ENCODE data around the gene POU6F2. TPM values are rescaled to one million over a fixed set of nuclear protein-coding genes. Genes with fewer than 3 reads are reported as not detected.

The POU6F2 gene
- total RNA-seq, 1 donor from 2014 or later = not detected

- DNase-seq = no peak
Measured at GRCh38 chr7:39071116-39071515, 93.4 kb downstream of the POU6F2 start.

DNA sequence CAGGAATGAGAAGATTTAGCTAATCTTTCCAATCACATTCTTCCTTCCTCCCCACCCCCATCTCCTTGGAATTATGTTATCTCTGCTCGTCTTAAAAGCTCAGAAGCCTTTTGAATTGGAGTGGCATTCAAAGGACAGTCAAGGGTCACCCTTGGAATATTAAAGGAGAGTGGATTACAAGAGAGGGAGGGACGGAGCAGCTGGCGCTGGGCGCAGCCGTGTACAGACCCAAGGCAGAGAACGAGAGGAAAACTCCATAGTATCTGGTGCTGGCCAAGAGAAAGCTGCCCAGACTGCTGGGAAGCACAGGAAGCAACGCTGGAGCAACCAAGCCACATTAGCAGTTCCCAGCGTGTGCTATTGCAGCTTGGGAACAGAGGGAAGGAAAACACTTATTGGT, 95.7 kb downstream of the POU6F2 start:
- DNase-seq = peak; percentile 15

DNA sequence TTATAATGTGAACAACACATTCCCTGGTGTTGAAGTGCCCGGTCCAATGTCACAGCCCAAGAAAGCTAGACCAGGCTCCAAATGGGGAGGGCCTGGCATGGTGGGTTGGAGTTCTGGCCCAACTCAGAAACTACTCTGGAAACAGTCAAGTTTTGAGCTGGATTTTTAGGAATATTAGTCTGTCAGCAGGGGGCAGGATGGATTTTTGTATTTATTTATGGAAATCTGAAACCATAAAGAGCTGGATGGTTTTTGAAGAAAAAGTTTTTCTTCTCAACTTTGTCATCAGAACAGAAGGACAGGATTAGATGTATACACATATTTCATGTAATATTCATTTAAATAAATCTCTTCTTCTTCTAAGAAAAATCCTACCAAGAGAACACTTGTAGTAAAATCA, 97.5 kb downstream of the POU6F2 start:
- DNase-seq = no peak

- no peak for DNase-seq
Measured at GRCh38 chr7:39083781-39084180, 106.1 kb downstream of the POU6F2 start.

DNA sequence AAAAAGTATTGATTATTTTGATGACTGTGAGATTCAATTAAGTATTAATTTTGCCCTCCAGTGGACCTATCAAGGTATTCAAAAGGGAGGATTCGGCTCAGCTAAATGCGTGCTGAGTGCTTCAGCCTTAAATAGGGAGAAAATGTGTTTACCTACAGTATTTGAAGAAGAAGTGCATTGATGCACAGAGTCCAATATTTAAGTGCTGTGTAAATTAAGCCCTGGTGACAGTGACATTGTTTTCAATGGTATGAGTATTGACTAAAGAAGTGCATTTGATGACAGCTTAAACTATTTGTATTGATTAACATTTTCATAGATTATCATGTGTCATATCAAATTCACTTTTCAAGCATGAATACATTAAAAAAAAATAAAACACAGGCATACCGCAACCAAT, 106.6 kb downstream of the POU6F2 start:
- DNase-seq = no peak

GRCh38 chr7:39085189-39085588, 107.5 kb downstream of the POU6F2 start:
- no peak for DNase-seq

- DNase-seq = no peak
Measured at GRCh38 chr7:39085590-39086049, 107.9 kb downstream of the POU6F2 start.

GRCh38 chr7:39086638-39087360, 109.1 kb downstream of the POU6F2 start:
- DNase-seq = no peak

- no peak for DNase-seq
Measured at GRCh38 chr7:39088730-39089593, 111.3 kb downstream of the POU6F2 start.

DNA sequence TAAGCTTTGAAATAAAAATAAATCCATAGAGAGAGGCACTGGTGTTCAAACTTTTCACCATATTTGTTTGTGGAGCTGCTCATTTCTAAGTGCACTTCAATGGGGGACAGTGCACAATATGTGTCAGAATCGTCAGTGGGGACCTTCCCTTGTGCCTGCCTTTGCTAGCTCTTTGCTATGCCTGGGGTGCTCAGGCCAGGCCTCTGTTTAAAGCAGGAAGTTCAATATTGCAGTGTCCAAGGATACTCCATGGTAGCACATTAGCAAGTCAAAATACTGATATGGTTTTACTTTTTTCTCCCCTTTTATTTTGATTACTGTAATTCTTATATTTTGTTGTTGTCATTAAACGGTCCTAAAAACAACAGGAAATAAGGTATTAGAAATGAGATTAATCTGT, 113.4 kb downstream of the POU6F2 start:
- no peak for DNase-seq

DNA sequence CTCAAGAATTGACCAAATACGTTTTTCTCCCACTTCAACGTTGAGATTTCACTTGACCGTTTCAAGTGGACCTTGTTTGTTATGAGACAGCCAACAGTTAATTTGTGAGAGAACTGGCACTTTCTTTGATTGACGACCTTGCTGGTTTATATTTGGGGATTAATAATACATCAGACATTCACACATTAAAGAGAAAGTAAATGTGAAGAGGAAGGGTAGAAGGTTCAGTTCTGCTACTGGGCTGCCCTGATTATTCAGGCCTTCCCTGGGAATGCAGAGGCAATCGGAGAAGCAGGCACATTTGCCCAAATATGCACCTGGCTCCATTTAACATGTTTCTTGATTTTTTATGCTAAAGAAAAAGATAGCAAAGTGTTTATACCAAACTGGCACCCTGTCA, 114.1 kb downstream of the POU6F2 start:
- no peak for DNase-seq

DNA sequence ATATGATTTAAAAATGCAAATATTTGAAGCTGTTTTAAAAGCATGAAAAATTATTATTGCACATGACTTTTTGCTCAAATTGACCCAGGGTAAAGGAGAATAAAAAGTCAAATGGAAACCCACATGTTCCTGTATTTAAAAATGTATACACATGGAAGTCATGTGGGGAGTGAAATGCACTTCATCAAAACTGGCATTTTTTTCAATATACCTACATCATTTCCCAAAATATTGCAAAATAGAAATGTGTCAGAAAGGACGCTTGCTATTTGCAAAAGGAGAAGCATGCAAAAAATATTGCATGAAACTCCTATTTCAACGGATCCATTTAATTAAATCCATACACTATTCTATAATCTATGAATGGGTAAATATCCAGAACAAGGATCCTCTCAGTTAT, 117.0 kb downstream of the POU6F2 start:
- no peak for DNase-seq

DNA sequence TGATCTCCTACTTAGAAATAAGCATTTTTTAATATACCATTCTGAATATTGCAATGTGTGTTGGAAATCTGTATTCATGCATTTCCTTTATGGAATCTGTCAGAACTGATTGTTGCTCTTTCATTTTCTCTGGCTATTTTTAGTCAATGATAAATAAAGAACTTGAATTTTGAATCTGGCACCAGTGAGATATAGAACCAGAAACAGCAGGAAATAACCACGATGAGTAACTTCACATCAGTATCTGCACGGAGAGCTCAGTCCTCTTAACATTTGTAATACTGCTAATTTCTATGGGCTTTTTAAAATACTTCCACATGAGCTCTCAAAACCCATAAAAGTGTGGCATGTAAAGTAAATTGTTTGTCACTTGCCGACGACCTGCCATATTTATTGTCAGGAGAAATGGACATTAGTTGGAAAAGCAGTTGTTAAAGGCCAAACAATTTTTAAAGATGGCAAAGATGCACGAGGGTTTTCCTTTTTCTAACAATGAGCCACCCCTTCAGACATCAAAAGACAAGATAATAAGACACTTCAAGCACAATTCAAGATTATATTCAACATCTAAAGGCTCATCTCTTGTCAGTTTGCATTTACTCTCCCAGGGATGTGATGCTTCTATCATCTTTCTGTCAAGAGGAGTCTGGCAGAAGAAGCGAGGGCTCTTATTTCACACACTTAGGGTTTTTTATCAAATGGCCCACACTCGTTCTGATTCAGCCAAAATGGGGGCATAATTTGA, 118.3 kb downstream of the POU6F2 start:
- DNase-seq = no peak

DNA sequence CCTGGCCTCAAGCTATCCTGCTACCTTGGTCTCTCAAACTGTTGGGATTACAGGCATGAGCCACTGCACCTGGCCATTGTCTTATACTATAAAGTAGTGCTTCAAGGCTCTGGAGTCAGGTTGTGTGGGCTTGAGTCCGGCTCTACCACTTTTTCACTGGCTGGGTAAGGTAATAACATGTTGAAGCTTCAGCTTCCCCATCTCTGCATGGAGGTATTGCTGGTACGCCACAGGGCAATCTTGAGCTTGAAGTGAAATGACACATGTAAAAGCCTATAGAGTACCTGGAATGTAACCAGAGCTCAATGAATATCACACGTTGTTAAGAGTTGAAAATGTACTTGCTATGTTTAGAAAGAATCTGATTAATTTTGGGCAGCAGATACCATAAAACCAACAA, 120.8 kb downstream of the POU6F2 start:
- DNase-seq = no peak

DNA sequence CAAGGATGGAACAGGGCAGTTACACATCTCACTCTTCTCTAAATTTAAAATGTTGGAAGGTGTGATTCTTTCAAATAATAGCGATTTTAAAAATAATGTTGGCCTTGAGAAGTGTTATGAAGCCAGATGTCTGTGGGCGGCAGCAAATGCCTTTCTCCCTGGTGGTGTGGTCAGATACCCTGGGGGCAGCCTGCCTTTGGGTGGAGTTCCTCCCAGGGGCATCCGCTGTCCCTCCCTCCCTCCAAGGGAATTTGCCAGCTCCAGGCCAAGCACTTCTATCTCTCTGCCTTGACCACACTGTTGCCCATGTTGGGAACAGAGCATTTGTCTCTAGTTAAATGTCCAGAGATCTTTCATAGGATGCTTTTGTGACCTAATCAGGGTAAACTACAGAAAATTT, 121.4 kb downstream of the POU6F2 start:
- DNase-seq = no peak

GRCh38 chr7:39100270-39100669, 122.6 kb downstream of the POU6F2 start:
- DNase-seq = no peak

DNA sequence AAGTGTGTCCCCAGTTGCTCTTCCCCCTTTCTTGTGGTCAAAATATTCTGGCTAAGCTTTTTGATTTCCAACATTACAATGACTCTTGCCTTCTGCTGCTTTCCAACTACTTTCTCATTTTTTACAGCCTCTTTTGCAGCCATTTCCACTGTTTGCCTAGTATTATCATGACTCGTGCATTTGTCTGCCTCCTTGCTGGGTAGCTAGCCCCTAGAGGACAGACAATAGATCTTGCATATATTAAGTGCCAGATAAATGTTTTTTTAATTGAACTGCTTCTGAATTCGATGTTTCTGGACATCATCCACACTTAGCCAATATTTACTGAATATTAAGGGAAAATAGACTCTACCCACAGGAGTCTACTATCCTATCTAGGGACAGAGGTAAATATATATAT, 124.5 kb downstream of the POU6F2 start:
- DNase-seq = no peak

DNA sequence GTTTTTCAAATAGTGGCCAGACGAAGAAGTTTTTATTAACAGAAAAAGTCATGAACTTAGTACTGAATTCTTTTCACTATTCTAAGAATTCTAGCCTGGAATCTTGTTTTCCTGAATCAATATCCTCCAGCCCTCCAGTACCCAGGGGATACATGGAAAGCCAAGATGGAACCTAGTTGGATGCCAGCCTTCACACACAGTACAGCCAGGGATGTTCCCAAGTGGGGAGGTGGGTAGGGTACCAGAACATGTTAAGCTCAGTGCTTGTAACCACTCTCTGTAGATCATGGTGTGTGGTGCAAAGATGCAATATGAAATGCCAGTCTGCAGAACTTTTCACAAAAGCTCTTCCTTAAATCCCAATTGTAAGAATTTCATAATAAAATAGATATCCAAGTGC, 128.0 kb downstream of the POU6F2 start:
- DNase-seq = no peak

GRCh38 chr7:39125846-39126245, 148.1 kb downstream of the POU6F2 start:
- DNase-seq = no peak

- DNase-seq = no peak
Measured at GRCh38 chr7:39127058-39127457, 149.3 kb downstream of the POU6F2 start.

DNA sequence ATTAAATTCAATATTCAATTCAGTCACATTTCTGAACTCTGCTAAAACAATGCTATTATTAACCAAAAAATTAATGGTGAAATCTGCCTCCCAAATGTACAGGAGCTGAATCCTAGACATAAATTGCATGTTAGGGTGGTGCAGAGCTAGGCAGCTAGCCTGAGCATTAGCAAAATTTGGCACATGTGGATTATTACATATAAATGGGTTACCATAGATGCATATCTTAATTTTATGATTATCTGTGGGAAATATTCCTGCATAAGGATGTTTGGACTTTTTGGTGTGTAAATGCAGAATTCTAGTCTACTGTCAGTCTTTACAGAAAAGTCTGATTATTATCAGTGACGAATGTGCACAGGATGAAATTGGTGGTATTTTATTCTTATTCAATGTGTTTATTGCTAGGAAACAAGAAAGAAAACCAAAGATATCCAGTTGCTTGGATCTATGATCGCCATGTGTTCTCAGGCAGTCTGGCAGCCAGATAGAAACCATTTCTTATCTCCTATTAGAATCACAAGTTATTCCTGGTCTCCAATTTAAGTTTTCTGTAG, 150.7 kb downstream of the POU6F2 start:
- no peak for DNase-seq

GRCh38 chr7:39130274-39130673, 152.6 kb downstream of the POU6F2 start:
- no peak for DNase-seq
